WERI-Rb-1 (cell line): ENCODE results near the gene TOX4.

Experiments
- DNase-seq: peaks from one replicate; pipeline ENCODE4 v3.0.0-alpha.2; 2020
- H3K27ac ChIP-seq: fragments of 250-450 bp; sonication (Bioruptor Pico); 2 replicates; pipeline ENCODE4 v1.5.1; 2020; ENCODE audit warnings: mild to moderate bottlenecking, moderate library complexity
- H3K27me3 ChIP-seq: fragments of 250-450 bp; sonication (Bioruptor Pico); 2 replicates; pipeline ENCODE4 v1.5.1; 2021; ENCODE audit warnings: mild to moderate bottlenecking, low read depth, moderate library complexity; ENCODE audit not compliant: insufficient read depth, severe bottlenecking
- H3K36me3 ChIP-seq: fragments of 250-450 bp; sonication (Bioruptor Pico); 2 replicates; pipeline ENCODE4 v1.5.1; 2020; ENCODE audit warnings: mild to moderate bottlenecking, moderate library complexity
- H3K4me3 ChIP-seq: 2 replicates; pipeline ENCODE4 v1.5.1; 2011; ENCODE audit warnings: low read depth, mild to moderate bottlenecking, control low read depth, low read length
- H3K9me3 ChIP-seq: fragments of 250-450 bp; sonication (Bioruptor Pico); 2 replicates; pipeline ENCODE4 v1.5.1; 2021; ENCODE audit warnings: mild to moderate bottlenecking, moderate library complexity; ENCODE audit not compliant: severe bottlenecking
- CTCF ChIP-seq: IDR thresholded peaks from 2 replicates; pipeline ENCODE4 v1.5.1; 2011; ENCODE audit warnings: low read depth, mild to moderate bottlenecking, control low read depth, inconsistent platforms, low read length

TOX4 gene

GRCh38 chr14:21506557-21506956 is 29.6 kb downstream of the TOX4 start:
- no peak for TF ChIP-seq CTCF
- H3K4me3 ChIP-seq, result no peak overlapping the region
- peaks cover 38% of the 10 kb centered on the region for H3K36me3 ChIP-seq
- H3K9me3 ChIP-seq, result peaks cover under 1% of the 10 kb centered on the region
- H3K27ac ChIP-seq, result no peak overlapping the region
- no peaks in the 10 kb centered on the region for H3K27me3 ChIP-seq
- no peak for DNase-seq

- H3K27ac ChIP-seq, result no peak overlapping the region
- no peak for DNase-seq
- no peak overlapping the region for H3K4me3 ChIP-seq
- TF ChIP-seq CTCF, result no peak
- H3K27me3 ChIP-seq, result no peaks in the 10 kb centered on the region
- H3K36me3 ChIP-seq, result peaks cover 20% of the 10 kb centered on the region
- H3K9me3 ChIP-seq, result peaks cover 5% of the 10 kb centered on the region
Measured at GRCh38 chr14:21509432-21510143, 32.6 kb downstream of the TOX4 start.

GRCh38 chr14:21510735-21511657 is 34.0 kb downstream of the TOX4 start, which contains the start of gene METTL3:
Gene METTL3, minus strand, starts transcription at chr14:21511340. Its CDS starts 117 bp downstream, at chr14:21511223.
- peaks cover 5% of the 10 kb centered on the region for H3K9me3 ChIP-seq
- peak within 1 kb of the TSS; percentile 67 for H3K4me3 ChIP-seq
- peak within 1 kb of the TSS; percentile 56 for H3K27ac ChIP-seq
- TF ChIP-seq CTCF, result no peak
- peak; percentile 96 for DNase-seq
- peaks cover 20% of the 10 kb centered on the region for H3K36me3 ChIP-seq
- H3K27me3 ChIP-seq, result no peaks in the 10 kb centered on the region

DNA sequence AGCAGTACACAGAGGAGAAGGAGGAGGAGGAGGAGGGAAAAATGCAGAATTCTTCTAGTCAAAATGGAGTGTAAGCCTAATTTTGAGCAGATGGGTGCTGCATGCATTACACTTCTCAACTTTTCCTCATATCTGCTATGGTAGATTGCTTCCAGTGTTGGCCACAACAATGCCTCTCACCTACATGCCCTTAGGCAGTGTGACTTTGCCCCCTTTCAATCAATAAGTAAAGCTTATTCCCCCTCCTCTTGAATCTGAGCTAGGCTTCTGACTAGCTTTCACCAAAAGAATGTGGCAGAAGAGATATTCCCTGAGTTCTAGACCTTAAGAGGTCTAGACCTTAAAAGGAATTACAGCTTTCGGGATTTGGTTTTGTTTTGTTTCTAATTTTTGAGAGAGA is 37.3 kb downstream of the TOX4 start:
- Histone ChIP-seq H3K27me3 (no peaks in the 10 kb centered on the region), H3K4me3 (no peak overlapping the region), H3K9me3 (peaks cover 5% of the 10 kb centered on the region), H3K36me3 (no peaks in the 10 kb centered on the region), H3K27ac (no peak overlapping the region)
- TF ChIP-seq CTCF, result no peak
- no peak for DNase-seq

GRCh38 chr14:21518725-21519124 is 41.7 kb downstream of the TOX4 start:
- Histone ChIP-seq H3K36me3 (peaks cover 26% of the 10 kb centered on the region), H3K27me3 (no peaks in the 10 kb centered on the region), H3K9me3 (no peaks in the 10 kb centered on the region), H3K27ac (peak overlapping the region; percentile 44), H3K4me3 (peak overlapping the region; percentile 12; the same call in 1 of the 2 replicates)
- DNase-seq, result peak; percentile 69
- TF ChIP-seq CTCF, result no peak
